NAMALWA (cell line): ENCODE measurements around the gene TTC7B.
"Not testable (repeated sequence)": the region's sequence is repeated elsewhere in the genome, so short reads cannot be mapped to it uniquely, and the experiment has no call there.

Experiments
- DNase-seq: peaks from one replicate; pipeline ENCODE4 v3.0.0-alpha.2; 2015; ENCODE audit warnings: low spot score

TTC7B gene, protein sequence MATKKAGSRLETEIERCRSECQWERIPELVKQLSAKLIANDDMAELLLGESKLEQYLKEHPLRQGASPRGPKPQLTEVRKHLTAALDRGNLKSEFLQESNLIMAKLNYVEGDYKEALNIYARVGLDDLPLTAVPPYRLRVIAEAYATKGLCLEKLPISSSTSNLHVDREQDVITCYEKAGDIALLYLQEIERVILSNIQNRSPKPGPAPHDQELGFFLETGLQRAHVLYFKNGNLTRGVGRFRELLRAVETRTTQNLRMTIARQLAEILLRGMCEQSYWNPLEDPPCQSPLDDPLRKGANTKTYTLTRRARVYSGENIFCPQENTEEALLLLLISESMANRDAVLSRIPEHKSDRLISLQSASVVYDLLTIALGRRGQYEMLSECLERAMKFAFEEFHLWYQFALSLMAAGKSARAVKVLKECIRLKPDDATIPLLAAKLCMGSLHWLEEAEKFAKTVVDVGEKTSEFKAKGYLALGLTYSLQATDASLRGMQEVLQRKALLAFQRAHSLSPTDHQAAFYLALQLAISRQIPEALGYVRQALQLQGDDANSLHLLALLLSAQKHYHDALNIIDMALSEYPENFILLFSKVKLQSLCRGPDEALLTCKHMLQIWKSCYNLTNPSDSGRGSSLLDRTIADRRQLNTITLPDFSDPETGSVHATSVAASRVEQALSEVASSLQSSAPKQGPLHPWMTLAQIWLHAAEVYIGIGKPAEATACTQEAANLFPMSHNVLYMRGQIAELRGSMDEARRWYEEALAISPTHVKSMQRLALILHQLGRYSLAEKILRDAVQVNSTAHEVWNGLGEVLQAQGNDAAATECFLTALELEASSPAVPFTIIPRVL

DNA sequence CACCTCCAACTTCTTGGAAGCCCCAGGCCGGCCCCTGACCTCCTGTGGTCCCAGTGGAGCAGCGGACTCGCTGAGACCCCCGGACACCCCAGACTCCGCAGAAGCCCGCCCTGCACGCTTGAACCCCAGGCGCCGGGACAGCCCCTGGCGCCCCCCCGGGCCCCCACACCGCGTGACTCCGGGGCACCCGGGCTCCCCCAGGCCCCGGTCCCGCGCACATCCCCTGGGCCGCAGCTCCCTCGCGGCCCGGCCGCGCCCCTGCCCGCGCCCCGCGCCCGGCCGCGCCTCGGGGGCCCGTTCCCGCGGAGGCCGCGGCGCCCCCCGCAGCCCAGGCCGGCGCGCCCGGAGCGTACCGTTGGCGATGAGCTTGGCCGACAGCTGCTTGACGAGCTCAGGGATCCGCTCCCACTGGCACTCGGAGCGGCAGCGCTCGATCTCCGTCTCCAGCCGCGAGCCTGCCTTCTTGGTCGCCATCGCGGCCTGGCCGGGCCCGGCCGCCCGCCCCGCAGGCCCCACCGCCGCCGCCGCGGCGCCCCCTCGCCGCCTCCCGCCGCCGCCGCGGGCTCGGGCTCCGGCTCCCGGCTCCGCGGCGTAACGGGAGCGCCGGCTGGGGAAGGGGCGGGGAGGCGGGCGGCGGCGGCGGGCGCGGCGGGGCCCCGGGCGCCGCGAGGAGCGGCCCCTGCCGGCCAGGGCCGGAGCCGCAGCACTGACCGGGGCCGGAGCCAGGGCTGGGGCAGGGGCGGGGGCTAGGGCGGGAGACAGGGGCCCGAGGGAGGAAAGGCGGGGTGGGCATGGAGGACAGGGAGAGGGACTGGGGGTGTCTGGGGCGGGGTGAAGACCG, at the start of gene TTC7B:
TTC7B (minus strand) TSS at position 609 of the 841 bp plus-strand sequence; CDS start at position 474, 135 bp downstream.
- peak; percentile 9 for DNase-seq

DNA sequence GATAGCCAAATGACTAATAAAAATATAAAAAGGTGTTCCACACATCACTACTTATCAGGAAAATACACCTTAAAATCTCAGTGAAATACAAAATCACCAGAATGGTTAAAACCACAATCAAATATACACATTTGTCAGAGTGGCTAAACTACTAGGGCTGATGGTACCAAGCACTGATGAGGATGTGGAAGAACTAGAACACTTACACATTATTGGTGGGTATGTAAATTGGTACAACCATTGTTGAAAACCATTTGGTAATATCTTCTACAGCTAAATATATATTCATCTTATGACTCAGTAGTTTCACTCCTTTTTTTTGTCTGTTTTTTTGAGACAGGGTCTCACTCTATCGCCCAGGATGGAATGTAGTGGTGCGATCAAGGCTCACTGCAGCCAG, 48.5 kb upstream of the TTC7B start:
- DNase-seq, result no peak

DNA sequence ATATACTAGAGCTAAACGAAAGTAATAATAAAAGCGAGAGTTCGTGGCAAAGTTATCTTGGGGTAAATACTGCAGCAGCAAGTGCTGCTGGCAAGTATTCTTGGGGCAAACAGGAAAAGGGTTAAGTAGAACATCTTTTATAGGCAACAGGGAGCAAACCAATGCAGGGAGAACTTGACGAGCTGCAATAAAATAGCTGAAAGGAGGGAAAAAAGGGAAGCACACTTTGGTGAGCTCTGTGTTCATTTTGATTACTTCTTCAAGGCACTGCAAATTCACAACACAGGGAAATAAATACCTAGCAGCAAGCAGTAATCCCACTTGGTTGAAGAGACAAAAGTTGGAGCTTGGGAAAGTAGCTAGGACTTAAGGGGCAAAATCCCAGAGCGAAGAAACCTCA, 42.3 kb upstream of the TTC7B start:
- no peak for DNase-seq

DNA sequence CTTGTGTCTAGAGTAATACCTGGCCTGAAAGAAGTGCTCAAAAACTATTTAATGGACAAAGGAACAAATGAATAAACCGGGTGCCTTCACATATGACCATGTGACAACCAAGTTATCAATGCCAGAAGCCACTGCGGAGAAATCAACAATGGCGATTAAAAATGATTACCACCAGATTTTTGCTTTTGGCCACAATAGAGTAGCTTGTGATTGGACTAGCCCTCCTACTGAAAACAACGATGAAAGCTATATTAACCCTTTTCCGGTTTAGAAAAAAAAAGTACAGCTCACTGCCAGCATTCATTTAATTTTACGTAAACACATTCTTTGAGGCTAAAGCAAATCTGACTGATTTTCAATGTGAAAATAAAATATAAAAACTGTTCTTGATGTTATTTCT, 41.6 kb upstream of the TTC7B start:
- DNase-seq, result no peak

DNA sequence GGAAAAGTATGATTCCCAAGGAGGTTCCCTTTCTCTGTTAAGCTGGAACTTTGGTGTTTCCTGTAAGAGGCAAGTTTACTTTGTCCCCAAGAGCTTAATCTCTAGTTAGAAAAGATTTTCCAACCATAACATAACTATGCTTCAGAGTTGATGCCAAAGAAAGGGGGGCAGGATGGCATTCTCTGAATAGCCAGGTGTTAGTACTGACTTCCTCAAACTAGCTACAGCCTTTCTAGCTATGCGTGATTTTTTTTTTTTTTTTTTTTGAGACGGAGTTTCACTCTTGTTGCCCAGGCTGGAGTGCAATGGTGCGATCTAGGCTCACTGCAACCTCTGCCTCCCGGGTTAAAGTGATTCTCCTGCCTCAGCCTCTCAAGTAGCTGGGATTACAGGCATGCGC, 39.9 kb upstream of the TTC7B start:
- peak; percentile 23 for DNase-seq

DNA sequence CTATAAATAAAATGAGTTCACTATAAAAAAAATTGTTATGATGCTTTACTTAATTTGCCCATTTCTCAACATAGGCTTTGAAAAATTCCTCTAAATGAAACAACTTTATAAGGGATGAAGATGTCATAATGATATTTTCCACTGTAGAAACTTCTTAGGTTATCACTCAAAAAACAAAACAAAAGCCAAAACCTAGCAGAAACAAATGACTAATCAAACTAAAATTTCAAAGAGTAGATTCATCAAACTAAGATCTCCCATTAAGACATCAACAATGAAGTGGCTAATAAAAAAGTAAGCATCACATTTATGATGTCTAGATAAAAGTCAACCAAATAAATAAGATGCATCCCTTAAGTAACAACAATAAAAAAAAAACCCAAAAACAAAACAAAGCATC, 36.9 kb upstream of the TTC7B start:
- no peak for DNase-seq

DNA sequence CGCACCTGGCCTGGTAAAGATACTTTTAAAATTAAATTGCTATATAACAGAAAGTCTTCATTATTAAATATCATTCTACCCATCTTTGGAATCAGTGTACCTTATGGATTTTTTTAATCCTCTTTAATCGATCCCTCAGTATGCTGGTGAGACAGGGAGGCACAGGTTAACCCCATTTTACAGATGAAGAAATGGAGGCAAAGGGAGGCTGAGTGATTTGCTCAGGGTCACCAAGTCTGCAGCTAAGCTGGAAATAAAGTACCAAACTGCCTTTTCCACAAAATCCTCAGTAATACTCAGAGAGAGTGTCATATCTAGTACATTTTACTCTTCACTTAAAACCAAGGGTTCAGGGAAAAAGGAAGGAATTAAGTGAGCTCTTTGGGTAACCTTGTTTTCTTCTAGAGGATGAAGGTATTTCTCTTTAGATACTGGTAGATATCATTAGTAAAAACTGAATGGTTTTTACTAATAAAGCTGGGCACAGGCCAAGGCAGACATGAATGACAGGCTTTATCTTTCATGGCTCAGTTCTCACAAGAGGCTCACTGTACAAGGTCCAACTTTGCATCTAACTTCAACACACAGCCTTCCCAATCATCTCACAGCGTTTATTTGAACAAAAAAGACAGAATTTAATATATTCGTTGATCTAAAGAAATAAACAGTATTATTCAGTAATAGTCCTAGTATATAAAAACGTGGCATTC, 35.3 kb upstream of the TTC7B start:
- DNase-seq, result no peak

DNA sequence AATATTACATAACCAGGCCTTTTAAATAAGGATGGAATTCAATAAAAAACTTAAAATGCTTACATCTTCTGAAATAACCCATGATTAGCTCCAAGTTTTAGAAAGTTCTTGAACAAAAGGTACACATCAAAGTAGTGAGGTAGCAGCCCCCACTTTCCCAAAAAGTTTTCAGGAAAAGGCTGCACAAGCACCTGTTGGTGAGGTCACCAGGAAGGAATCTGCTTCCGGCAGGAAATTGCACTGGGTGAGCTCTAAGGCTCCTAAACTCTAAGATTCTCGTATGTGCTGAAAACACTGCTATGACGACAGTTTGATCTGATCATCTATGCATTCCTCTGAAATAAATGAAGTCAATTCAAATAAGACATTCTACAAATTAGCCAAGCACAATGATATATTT, 34.3 kb upstream of the TTC7B start:
- no peak for DNase-seq

DNA sequence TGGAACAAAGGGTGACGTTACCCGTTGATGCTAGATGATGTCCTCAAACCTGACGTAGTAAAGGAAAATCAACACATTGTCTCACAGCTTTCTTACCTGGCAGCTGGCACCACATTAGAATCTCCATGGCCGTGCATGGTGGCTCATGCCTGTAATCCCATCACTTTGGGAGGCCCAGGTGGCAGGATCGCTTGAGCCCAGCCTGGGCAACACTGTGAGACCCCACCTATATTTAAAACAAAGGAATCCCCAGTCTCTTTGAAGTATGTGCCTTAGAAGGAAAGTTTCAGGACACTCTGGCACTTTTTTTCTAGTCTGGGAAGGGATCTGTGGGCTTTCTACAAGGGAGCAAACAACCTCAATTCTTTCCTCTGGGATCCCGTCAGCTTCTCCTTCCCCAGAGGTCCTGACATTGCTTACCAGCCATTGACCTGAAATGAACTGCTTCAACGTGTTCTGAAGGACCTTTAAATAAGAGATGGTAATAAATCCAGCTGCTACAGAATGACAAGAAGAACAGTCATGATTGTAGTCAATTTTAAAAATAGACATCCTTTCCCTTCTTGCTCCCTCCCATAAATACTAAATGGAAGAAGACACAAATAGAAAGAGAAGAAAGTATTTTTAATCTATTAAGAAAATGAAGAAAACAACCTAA, 33.7 kb upstream of the TTC7B start:
- no peak for DNase-seq

DNA sequence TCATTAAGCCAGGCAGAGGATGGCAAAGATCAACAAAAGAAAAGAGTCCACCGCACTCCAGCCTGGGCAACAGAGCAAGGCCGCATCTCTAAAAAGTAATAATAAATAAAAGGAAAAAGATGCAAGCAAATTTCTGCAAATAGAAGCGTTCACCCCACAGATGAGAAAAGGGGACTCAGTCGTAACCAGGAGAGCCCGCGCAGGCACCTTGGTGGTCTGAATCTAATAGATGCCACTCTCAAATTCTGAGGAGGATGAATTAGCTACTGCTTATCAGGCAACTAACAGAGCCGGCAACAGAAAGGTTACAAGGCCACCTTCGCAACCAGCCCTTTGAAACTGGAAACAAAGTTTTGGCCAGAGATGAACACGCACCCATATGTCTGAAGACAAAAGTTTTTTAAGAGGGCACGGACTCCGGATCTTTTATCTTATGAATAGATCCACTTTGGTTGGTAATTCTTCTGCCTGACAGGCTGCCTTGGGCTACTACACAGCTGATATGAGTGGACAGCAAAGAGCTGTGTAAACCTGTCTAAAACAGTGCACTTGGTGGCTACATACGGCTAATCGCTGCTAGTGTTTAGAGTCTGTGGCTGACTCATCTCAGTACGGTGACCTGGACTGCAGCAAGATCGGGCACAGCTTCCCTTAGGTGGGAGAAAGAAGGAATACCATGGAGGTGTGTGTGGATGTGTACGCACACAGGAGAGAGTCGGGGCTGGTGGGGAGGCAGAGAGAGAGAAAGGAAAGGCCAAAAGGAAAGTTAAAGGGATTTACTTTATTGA, 32.9 kb upstream of the TTC7B start:
- DNase-seq, result no peak

DNA sequence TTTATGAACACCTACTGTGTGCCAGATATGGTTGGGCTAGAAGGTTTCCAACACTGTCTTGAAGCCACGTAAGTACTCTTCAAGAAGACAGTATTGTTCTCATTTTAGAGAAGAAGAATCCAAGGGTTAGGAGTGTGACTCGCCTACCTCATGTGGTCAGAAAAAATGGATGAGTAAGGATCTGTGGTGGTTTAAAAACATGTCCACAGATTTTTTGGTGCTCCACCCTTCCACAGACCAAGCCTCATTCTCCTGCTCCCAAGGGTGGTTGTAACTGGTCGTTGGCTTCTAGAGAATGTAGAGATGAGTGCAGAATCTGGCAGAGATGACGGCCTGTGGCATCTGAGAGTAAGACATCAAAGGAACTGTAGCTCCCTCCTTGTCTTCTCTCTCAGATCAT, 30.3 kb upstream of the TTC7B start:
- DNase-seq, result no peak

DNA sequence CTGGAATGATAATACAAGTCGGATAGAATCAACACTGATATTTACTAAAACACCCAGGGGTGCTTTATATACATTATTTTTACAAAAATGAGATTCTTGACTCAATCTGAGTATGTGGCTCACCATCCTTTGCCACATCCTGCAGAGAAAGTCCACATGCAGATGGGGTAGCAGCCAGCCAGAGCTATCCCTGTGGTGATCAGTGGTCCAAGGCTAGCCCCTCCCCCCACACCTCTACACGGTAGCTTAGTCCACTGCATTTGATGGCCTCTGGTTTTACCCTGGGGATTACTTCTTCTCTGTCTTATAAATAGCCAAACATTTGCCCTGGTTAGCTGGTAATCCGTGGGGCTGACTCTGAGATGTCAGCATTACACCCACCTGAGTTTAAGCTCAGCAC, 28.1 kb upstream of the TTC7B start:
- DNase-seq, result no peak

DNA sequence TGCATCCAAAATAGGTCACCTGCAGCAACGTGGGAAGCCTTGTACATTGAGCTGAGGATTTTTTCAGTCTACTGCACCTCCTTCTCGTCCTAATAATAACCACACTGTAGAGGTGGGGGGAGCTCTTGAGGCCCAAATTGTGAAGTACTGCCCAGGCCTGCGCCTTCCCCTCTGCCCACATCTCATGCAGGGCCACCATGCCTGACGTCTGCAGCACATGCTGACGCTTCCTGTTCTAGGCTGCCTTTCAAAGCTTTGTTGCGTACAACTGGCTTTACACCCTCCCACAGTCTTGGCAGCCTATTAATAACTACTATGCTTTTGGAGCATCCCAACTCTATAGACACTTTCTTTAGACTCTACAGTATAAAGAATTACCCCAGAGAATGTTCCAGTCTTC, 26.5 kb upstream of the TTC7B start:
- DNase-seq, result no peak

DNA sequence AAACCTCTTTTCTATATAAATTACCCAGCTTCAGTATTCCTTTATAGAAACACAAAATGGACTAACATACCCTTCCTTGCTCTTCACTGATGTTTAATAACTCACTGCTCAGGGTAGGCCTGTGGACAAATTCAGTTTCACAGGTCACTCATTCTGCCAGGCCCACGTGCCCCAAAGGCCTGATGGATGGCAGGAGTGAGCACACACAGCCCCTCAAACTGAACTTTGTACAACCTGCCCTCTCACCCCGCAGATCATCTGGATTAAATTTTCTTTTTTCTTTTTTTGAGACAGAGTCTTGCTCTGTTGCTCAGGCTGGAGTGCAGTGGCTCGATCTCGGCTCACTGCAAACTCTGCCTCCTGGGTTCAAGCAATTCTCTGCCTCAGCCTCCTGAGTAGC, 24.4 kb upstream of the TTC7B start:
- DNase-seq, result not testable (repeated sequence)

DNA sequence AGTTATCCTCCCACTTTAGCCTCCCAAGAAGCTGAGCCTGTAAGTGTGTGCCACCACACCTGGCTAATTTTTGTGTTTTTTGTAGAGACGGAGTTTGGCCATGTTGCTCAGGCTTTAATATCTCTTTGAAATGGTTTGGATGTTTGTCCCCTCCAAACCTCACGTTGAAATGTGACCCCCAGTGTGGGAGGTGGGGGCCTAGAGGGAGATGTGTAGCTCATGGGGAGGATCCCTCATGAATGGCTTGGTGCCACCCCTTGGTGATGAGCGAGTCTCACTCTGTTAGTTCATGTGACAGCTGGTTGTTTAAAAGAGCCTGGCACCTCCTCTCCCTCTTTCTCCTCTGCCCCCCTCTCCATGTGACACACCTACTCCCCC, 23.6 kb upstream of the TTC7B start:
- no peak for DNase-seq

DNA sequence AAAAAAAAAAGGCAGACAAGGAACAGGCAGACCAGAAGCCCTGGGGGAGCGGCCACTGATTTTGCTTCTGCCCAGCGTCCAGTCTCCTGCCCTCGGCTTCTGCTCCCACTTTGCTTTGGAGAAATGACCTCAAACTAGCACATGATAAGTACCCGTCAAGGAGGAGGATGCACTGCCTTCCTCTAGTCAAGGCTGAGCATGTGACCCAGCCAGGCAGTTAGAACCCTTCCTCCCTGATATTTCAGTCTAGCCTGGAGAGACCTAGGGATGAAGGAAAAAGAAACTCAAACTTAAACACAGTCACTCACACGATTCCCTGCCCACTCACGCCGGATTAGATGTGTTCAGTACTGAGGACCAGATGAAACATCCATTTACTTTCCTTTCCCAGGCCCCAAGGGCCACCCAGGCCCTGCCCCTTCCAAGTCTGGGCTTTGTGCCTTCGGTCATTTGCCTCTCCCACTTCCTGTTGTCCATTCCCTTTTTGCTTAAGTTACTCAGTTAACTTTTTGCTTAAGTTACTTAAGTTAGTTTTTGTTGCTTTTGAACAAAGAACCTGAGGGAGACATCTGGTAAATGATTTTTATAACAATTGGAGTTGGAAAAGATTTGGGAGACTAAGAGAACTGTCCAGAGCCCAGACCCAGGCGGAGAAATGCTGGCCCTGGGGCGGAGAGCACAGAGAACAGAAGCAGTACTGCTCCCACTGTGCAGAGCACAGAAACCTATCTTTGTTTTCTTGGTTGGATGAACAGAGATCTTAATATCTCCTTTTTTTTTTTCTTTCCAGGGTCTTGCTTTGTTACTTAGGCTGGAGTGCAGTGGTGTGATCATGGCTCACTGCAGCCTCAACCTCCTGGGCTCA, 23.0 kb upstream of the TTC7B start:
- no peak for DNase-seq

DNA sequence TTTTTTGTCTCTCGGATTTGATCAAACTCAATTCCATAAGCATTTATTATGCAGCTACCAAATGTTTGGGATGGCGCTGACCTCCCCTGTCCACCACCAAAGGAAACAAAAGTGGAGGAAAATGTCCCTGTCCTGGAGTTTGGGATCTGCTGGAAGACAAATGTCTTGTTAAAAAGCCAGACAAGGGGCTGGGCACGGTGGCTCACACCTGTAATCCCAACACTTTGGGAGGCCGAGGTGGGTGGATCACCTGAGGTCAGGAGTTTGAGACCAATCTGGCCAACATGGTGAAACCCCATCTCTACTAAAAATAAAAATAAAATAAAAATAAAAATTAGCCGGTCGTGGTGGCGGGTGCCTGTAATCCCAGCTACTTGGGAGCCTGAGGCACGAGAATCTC, 22.3 kb upstream of the TTC7B start:
- DNase-seq, result not testable (repeated sequence)

DNA sequence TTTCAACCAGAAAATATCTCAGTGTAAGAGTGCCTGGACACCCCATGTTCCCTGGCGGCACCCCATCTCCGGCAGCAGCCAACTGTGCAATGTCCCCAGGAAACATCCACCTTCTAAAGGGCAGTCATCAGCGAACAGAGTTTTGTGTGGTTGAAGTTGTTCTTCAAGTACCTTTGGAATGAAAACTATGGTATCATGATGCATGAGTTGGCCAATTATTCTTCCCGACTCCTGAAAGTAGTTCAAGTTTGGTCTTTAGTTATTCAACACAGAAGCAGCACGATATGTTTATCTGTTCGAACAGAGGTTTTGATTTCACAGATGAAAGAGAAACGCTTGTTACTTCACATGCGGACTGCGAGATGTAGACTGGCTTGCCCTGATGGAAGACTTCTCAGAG, 21.1 kb upstream of the TTC7B start:
- DNase-seq, result no peak

DNA sequence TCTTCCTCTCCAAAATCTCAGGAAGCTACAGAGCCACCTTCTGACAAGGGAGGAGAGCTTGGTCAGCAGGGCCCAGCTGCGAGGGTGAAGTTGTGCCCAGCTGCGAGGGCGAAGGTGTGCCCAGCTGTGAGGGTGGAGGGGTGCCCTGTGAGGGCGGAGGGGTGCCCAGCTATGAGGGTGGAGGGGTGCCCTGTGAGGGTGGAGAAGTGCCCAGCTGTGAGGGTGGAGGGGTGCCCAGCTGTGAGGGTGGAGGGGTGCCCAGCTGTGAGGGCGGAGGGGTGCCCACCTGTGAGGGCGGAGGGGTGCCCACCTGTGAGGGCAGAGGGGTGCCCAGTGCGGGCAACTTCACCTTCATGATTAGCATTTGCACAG, 20.4 kb upstream of the TTC7B start:
- DNase-seq, result no peak

DNA sequence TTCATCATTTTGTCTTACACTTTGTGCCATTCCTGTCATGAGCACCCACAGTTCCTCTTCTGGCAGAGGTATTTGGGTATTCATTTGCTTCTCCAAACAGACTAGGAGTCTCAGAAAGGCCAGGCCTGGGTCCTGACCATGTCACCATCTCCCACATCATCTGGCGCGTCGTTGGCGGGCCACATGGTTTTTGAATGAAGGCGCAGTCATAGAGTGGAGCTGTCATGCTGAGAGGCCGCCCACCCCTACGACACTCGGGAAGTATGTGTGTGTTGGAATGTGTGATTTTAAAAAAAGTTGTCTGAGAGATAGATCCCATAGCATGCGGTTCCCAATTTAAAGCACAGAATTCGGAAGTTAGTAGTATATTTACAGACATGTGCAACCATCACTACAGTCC, 15.6 kb upstream of the TTC7B start:
- DNase-seq, result no peak
